Activated T-helper 17 cell treated with anti-CD3 and anti-CD28 coated beads, Interleukin-2, amount 50 U/mL, for 72 hours (primary cell): ENCODE data around the gene ASNSD1. TPM values are rescaled to one million over a fixed set of nuclear protein-coding genes. Genes with fewer than 3 reads are reported as not detected.
A peak's percentile ranks its signal among the peaks of the same experiment; 100 is the strongest.

ENCODE experiments used
- ATAC-seq: fragments of 150-1000 bp; cut with Tn5 transposase; replicated peaks from 2 replicates; pipeline ENCODE4 v1.10.0; 2021; ENCODE audit warnings: mild to moderate bottlenecking, moderate library complexity
- H3K27ac Mint-ChIP-seq: one replicate; pipeline ENCODE4 v1.8.0; 2022; ENCODE audit warnings: mixed read lengths
- H3K27me3 Mint-ChIP-seq: one replicate; pipeline ENCODE4 v1.8.0; 2022; ENCODE audit warnings: mixed read lengths
- H3K36me3 Mint-ChIP-seq: one replicate; pipeline ENCODE4 v1.8.0; 2022; ENCODE audit warnings: low read depth, mild to moderate bottlenecking, mixed read lengths
- H3K4me1 Mint-ChIP-seq: one replicate; pipeline ENCODE4 v1.8.0; 2022; ENCODE audit warnings: mixed read lengths
- H3K4me3 Mint-ChIP-seq: one replicate; pipeline ENCODE4 v1.8.0; 2022; ENCODE audit warnings: mild to moderate bottlenecking, mixed read lengths
- H3K9me3 Mint-ChIP-seq: one replicate; pipeline ENCODE4 v1.8.0; 2022; ENCODE audit warnings: mixed read lengths
- total RNA-seq, 2 donors: library from RNA; stranded (reverse); gene quantifications; one replicate each; pipeline ENCODE4 v1.2.3, GENCODE V29; 2022

Gene ASNSD1
- 10 to 100 TPM; 48.4 to 76.7 TPM for total RNA-seq

GRCh38 chr2:189661148-189661956, at the start of gene ASNSD1:
ASNSD1 (plus strand) TSS chr2:189661459; CDS start chr2:189666133, 4,674 bp downstream.
- Mint-ChIP-seq H3K9me3 (no peaks in the 10 kb centered on the region), H3K27ac (no peak within 1 kb of the TSS), H3K4me3 (no peak within 1 kb of the TSS), H3K27me3 (no peaks in the 10 kb centered on the region), H3K36me3 (peaks cover 27% of the 10 kb centered on the region), H3K4me1 (peaks cover 24% of the 10 kb centered on the region)
- peak; percentile 91 for ATAC-seq

GRCh38 chr2:189613077-189613636, 48.1 kb upstream of the ASNSD1 start:
- ATAC-seq = no peak
- Mint-ChIP-seq H3K4me3 (no peak overlapping the region), H3K9me3 (no peaks in the 10 kb centered on the region)

GRCh38 chr2:189613650-189614420, 47.4 kb upstream of the ASNSD1 start:
- Mint-ChIP-seq H3K9me3 (no peaks in the 10 kb centered on the region), H3K27ac (no peak overlapping the region), H3K27me3 (no peaks in the 10 kb centered on the region), H3K4me1 (no peaks in the 10 kb centered on the region), H3K4me3 (no peak overlapping the region), H3K36me3 (no peaks in the 10 kb centered on the region)
- no peak for ATAC-seq

More at GRCh38 chr2:189613077-189613636, 48.1 kb upstream of the ASNSD1 start:
- Mint-ChIP-seq H3K27me3 (no peaks in the 10 kb centered on the region), H3K4me1 (no peaks in the 10 kb centered on the region), H3K36me3 (no peaks in the 10 kb centered on the region), H3K27ac (no peak overlapping the region)

GRCh38 chr2:189614585-189614984, 46.7 kb upstream of the ASNSD1 start:
- Mint-ChIP-seq H3K27ac (no peak overlapping the region), H3K36me3 (no peaks in the 10 kb centered on the region), H3K9me3 (no peaks in the 10 kb centered on the region), H3K27me3 (no peaks in the 10 kb centered on the region), H3K4me1 (no peaks in the 10 kb centered on the region), H3K4me3 (no peak overlapping the region)
- no peak for ATAC-seq

GRCh38 chr2:189618197-189618596, 43.1 kb upstream of the ASNSD1 start:
- ATAC-seq = no peak
- Mint-ChIP-seq H3K27ac (no peak overlapping the region), H3K4me1 (no peaks in the 10 kb centered on the region), H3K36me3 (no peaks in the 10 kb centered on the region), H3K9me3 (no peaks in the 10 kb centered on the region), H3K27me3 (no peaks in the 10 kb centered on the region), H3K4me3 (no peak overlapping the region)

GRCh38 chr2:189621781-189622180, 39.5 kb upstream of the ASNSD1 start:
- no peaks in the 10 kb centered on the region for H3K27me3 Mint-ChIP-seq
- H3K4me1 Mint-ChIP-seq = peaks cover 5% of the 10 kb centered on the region
- H3K9me3 Mint-ChIP-seq = no peaks in the 10 kb centered on the region
- H3K27ac Mint-ChIP-seq = no peak overlapping the region
- no peaks in the 10 kb centered on the region for H3K36me3 Mint-ChIP-seq
- H3K4me3 Mint-ChIP-seq = no peak overlapping the region
- no peak for ATAC-seq

- no peaks in the 10 kb centered on the region for H3K27me3 Mint-ChIP-seq
- ATAC-seq = no peak
- H3K4me3 Mint-ChIP-seq = no peak overlapping the region
- H3K27ac Mint-ChIP-seq = no peak overlapping the region
- H3K36me3 Mint-ChIP-seq = no peaks in the 10 kb centered on the region
- peaks cover 5% of the 10 kb centered on the region for H3K4me1 Mint-ChIP-seq
- no peaks in the 10 kb centered on the region for H3K9me3 Mint-ChIP-seq
Measured at GRCh38 chr2:189623049-189623448, 38.2 kb upstream of the ASNSD1 start.

GRCh38 chr2:189624648-189625355, 36.5 kb upstream of the ASNSD1 start:
- ATAC-seq = peak; percentile 62
- Mint-ChIP-seq H3K4me3 (no peak overlapping the region), H3K36me3 (no peaks in the 10 kb centered on the region)

GRCh38 chr2:189625636-189626035, 35.6 kb upstream of the ASNSD1 start:
- H3K9me3 Mint-ChIP-seq = no peaks in the 10 kb centered on the region
- H3K27me3 Mint-ChIP-seq = no peaks in the 10 kb centered on the region
- H3K4me3 Mint-ChIP-seq = no peak overlapping the region
- no peak for ATAC-seq
- peaks cover 5% of the 10 kb centered on the region for H3K4me1 Mint-ChIP-seq
- H3K27ac Mint-ChIP-seq = no peak overlapping the region
- no peaks in the 10 kb centered on the region for H3K36me3 Mint-ChIP-seq

More at GRCh38 chr2:189624648-189625355, 36.5 kb upstream of the ASNSD1 start:
- Mint-ChIP-seq H3K9me3 (no peaks in the 10 kb centered on the region), H3K4me1 (peaks cover 5% of the 10 kb centered on the region), H3K27me3 (no peaks in the 10 kb centered on the region), H3K27ac (no peak overlapping the region)

GRCh38 chr2:189627789-189628188, 33.5 kb upstream of the ASNSD1 start:
- Mint-ChIP-seq H3K4me3 (no peak overlapping the region), H3K27ac (no peak overlapping the region), H3K9me3 (no peaks in the 10 kb centered on the region), H3K27me3 (no peaks in the 10 kb centered on the region), H3K4me1 (peaks cover 5% of the 10 kb centered on the region), H3K36me3 (no peaks in the 10 kb centered on the region)
- ATAC-seq = no peak

GRCh38 chr2:189628817-189629530, 32.3 kb upstream of the ASNSD1 start:
- H3K36me3 Mint-ChIP-seq = no peaks in the 10 kb centered on the region
- H3K9me3 Mint-ChIP-seq = no peaks in the 10 kb centered on the region
- ATAC-seq = no peak
- no peaks in the 10 kb centered on the region for H3K27me3 Mint-ChIP-seq
- no peak overlapping the region for H3K27ac Mint-ChIP-seq
- no peak overlapping the region for H3K4me3 Mint-ChIP-seq
- H3K4me1 Mint-ChIP-seq = peaks cover 5% of the 10 kb centered on the region

- H3K4me1 Mint-ChIP-seq = peaks cover 2% of the 10 kb centered on the region
- no peaks in the 10 kb centered on the region for H3K27me3 Mint-ChIP-seq
- ATAC-seq = no peak
- no peak overlapping the region for H3K4me3 Mint-ChIP-seq
- no peak overlapping the region for H3K27ac Mint-ChIP-seq
- no peaks in the 10 kb centered on the region for H3K36me3 Mint-ChIP-seq
- no peaks in the 10 kb centered on the region for H3K9me3 Mint-ChIP-seq
Measured at GRCh38 chr2:189629531-189630453, 31.5 kb upstream of the ASNSD1 start.

- no peak overlapping the region for H3K27ac Mint-ChIP-seq
- no peaks in the 10 kb centered on the region for H3K4me1 Mint-ChIP-seq
- no peak for ATAC-seq
- H3K36me3 Mint-ChIP-seq = no peaks in the 10 kb centered on the region
- no peak overlapping the region for H3K4me3 Mint-ChIP-seq
- H3K27me3 Mint-ChIP-seq = no peaks in the 10 kb centered on the region
- no peaks in the 10 kb centered on the region for H3K9me3 Mint-ChIP-seq
Measured at GRCh38 chr2:189631849-189632248, 29.4 kb upstream of the ASNSD1 start.
